GM12878 (cell line): Measurements from ENCODE around the gene CD69.

Experiments used
- CEBPZ ChIP-seq: fragments of 150-350 bp; IDR thresholded peaks from 2 replicates; pipeline ENCODE4 v1.6.1; 2016; ENCODE audit warnings: low read depth, low read length
- EZH2 ChIP-seq: IDR thresholded peaks from 2 replicates; pipeline ENCODE4 v1.6.1; 2012; ENCODE audit warnings: low read depth, mild to moderate bottlenecking, control low read depth, inconsistent platforms, low read length, borderline replicate concordance; ENCODE audit not compliant: control insufficient read depth
- FOXM1 ChIP-seq: IDR thresholded peaks from 2 replicates; pipeline ENCODE4 v1.6.1; 2012; ENCODE audit warnings: low read depth, mild to moderate bottlenecking, inconsistent platforms, low read length, moderate library complexity
- MAX ChIP-seq: IDR thresholded peaks from 2 replicates; pipeline ENCODE4 v1.6.1; 2012; ENCODE audit warnings: low read depth, low read length, improper control_type of control experiment
- POLR2AphosphoS5 ChIP-seq: IDR thresholded peaks from 2 replicates; pipeline ENCODE4 v1.6.1; 2011; ENCODE audit warnings: mild to moderate bottlenecking, low read length, inconsistent platforms
- RCOR1 ChIP-seq: conservative IDR thresholded peaks from 2 replicates; pipeline ENCODE4 v1.6.1; 2012; ENCODE audit warnings: low read depth, low read length, improper control_type of control experiment

- no peak for TF ChIP-seq POLR2AphosphoS5
- no peak for TF ChIP-seq RCOR1
- TF ChIP-seq EZH2 = no peak
- TF ChIP-seq FOXM1 = no peak
- TF ChIP-seq CEBPZ = no peak
- TF ChIP-seq MAX = no peak
Measured at GRCh38 chr12:9706086-9706685, 54.5 kb downstream of the CD69 start.
